Kasumi-1 (cell line): ENCODE results near the gene TUBGCP3.

Source experiments
- DNase-seq, 2 experiments: peaks; one replicate each; lab custom pipeline; 2025; lab: John Stamatoyannopoulos, UW

Gene TUBGCP3

DNA sequence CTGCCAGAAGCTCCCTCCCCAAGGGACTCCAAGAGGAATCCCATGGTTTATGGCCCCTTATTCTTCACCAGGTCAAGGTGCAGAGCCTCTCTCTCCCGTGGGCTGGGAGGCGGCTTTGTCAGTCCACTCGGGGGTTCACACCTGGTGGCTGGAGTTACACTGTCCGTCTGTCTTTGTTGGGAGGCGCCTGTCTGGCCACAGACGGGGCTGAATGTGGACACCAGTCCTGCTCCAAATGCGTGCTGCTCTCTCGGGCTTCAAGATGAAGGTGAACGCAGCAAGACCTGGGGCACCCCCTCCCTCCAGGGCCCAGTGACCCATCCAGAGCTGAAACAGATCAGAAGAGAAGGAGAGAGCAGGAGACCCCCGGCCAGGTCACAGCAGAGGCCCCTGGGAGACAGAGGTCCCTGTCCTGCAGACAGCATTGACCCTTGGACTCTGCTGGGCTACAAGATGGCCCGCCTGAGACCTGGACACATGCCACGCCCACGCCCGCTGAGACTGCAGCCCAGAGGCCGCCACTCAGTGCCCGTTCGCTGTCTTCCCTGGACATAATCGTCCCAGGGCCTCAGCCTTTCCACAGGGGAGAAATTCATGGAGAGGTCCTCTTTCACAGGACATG lies 29.9 kb upstream of the TUBGCP3 start:
- no peak for DNase-seq

GRCh38 chr13:112616586-112617362 lies 28.8 kb upstream of the TUBGCP3 start:
- DNase-seq, result peak; percentile 42 to 58

- no peak for DNase-seq
Measured at GRCh38 chr13:112615391-112615790, 27.4 kb upstream of the TUBGCP3 start.

GRCh38 chr13:112614835-112615234 lies 26.9 kb upstream of the TUBGCP3 start:
- DNase-seq, result no peak

DNA sequence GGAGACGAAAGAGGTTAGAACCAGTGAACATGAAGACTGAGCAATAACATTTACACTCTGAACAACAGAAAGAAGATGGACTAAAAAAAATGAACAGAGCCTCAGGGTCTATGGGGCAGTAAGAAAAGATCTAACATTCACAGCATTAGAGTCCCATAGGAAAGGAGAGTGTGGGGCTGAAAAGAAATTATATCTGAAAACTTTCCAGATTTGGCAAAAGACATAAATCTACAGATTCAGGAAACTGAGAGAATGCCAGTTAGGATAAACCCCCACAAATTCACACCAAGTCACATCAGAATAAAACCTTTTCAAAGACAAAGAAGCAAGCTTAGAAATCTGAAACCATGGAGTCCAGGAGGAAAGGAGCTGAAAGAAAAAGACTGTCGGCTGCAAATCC lies 20.3 kb upstream of the TUBGCP3 start:
- no peak for DNase-seq

- DNase-seq, result peak; percentile 83
Measured at GRCh38 chr13:112606109-112607001, 18.4 kb upstream of the TUBGCP3 start.

DNA sequence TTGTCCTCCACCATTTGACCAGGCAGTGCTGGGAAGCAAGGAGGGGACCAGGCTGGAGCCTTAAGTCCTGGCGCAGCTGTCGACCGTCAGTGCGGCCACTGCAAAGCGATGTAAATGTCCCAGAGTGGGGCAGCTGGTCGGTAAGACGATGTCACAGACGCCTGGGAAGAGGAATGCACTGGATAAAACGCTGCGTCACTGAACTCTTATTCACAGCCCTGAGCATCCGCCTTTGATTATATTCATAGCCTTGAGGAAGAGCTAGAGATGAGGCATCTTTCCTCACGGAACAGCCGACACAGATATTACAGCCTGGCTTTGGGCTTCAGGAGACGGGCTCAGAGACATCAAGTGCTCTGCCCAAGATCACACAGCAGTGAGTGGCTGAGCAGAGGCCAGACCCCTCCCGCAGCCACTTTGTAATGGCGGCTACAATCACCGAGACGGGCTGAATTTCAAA lies 17.6 kb upstream of the TUBGCP3 start:
- no peak for DNase-seq

DNA sequence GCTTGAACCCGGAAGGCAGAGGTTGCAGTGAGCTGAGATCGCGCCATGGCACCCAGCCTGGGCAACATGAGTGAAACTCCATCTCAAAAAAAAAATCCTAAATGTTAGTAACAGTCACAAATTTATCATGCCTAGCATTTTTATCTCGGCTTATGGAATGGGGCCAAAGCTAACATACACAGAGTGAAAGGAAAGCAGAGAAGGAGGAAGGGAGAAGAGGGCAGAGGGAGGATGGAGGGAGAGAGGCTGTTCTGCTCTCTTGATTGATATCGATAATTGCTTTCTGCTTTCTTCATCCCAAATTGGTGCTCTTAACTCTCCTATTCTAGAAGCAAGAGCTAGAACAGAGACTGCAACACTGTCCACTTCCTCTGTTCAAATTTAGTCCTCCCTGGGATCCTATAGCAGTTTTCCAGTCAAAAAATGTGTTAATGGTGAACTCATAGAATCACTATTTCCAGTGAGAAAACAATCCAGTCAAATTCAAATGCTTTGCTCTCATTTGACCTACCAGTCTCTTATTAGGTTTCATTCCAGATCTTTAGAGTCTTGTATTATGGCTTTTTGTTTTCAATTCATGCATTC lies 15.8 kb upstream of the TUBGCP3 start:
- no peak for DNase-seq

DNA sequence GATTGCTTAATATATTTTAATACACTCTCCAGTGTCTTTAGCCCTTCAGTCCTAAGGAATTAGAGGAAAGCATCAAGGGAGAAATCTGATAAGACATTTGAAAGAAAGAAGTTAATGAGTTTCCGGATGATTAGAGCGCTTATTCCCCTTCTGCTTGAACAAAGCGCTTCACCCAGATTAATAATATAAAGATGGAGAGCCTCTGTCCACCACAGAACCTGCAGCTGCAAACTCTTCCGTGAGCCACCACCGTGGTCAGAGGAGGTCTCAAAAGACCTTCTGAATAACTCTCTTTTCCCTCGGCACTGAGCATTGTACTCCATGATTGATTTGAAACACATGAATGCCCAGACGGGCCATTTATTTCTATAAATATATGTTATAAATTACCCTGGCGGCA lies 14.2 kb upstream of the TUBGCP3 start:
- no peak for DNase-seq

GRCh38 chr13:112601371-112601770 lies 13.4 kb upstream of the TUBGCP3 start:
- no peak for DNase-seq

DNA sequence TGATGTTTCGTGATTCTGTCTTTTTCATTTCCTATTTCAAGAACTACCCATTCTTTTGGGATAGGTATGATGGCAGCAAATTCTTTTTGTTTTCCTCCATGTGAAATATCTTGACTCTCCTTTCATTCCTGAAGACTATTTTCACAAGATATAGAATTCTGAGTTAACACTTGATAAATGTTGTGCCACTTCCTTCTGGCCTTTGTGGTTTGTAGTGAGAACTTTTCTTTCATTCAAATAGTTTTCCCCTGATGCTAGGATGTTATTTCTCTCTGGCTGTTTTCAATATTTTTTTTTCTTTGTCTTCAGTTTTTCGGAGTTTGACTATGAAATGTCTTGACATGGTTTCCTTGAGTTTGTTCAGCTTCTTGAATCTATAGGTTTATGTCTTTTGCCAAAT lies 8.3 kb upstream of the TUBGCP3 start:
- DNase-seq, result peak in 1 of 2 experiments; percentile 17

GRCh38 chr13:112592647-112593046 lies 4.7 kb upstream of the TUBGCP3 start:
- DNase-seq, result no peak

DNA sequence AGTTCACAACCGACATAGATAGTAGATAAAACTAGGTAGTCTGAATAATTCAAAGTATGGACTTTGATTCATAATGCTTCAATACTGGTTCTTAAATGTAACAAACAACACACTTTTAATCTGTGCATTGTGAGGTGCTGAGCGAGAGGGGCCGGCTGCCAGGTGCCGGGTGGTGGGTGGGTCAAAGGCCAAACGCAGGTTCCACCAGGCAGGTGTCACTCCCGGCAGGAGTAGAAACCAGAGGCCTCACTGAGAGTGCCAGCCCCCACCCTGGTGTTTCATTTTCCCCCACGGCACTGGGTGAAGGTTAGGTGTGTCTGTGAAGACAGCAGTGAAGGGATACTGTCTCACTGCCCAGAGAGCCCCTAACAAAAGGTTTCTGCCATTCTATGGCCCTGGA lies 4.2 kb upstream of the TUBGCP3 start:
- no peak for DNase-seq

- no peak for DNase-seq
Measured at GRCh38 chr13:112588490-112589297, 741 bp upstream of the TUBGCP3 start.

- DNase-seq, result peak; percentile 62 to 65
Measured at GRCh38 chr13:112587212-112587763, 665 bp downstream of the TUBGCP3 start.

GRCh38 chr13:112586334-112586960 lies 1.5 kb downstream of the TUBGCP3 start:
- no peak for DNase-seq

GRCh38 chr13:112583592-112584277 lies 4.2 kb downstream of the TUBGCP3 start:
- peak; percentile 94 to 95 for DNase-seq

- DNase-seq, result peak; percentile 24 to 38
Measured at GRCh38 chr13:112582263-112582662, 5.7 kb downstream of the TUBGCP3 start.

DNA sequence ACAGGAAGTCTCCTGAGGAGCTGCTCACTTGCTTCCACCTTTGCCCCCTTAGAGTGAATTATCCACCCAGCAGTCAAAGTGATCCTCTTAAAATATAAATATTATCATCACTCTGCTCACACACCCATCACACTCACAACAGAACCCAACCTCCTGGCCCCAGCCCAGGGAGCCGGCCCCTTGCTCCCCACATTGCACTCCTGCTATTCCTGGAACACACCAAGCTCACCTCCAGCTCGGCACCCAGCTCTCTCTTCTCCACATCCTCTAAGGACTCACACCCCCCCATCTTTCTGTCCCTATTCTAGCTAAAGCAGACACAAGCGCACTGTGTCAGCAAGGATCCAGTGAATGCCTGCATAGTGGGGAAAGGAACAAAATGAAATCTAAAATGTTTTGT lies 7.0 kb downstream of the TUBGCP3 start:
- DNase-seq, result no peak

DNA sequence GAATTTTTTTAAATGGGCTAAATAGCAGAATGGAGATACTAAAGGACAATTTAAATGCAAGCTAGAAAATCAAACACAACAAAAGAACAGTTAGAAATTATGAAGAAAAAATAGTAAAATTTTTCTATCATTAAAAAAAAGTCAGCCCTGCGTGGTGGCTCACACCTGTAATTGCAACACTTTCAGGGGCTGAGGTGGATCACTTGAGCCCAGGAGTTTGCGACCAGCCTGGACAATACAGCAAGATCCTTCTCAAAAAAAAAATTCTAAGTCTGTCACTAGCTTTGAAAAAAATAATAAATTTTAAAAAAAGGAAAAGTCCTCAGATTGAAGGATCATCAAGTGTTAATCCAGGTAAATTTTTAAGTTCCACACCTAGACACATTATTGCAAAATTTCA lies 7.7 kb downstream of the TUBGCP3 start:
- DNase-seq, result no peak
